ENCODE measurements around the gene RIN3. TPM values are rescaled to one million over a fixed set of nuclear protein-coding genes. Genes with fewer than 3 reads are reported as not detected.

RIN3 gene
- polyA plus RNA-seq, 4 donors: 1.8 to 18.9 (median 12.1) TPM

DNA sequence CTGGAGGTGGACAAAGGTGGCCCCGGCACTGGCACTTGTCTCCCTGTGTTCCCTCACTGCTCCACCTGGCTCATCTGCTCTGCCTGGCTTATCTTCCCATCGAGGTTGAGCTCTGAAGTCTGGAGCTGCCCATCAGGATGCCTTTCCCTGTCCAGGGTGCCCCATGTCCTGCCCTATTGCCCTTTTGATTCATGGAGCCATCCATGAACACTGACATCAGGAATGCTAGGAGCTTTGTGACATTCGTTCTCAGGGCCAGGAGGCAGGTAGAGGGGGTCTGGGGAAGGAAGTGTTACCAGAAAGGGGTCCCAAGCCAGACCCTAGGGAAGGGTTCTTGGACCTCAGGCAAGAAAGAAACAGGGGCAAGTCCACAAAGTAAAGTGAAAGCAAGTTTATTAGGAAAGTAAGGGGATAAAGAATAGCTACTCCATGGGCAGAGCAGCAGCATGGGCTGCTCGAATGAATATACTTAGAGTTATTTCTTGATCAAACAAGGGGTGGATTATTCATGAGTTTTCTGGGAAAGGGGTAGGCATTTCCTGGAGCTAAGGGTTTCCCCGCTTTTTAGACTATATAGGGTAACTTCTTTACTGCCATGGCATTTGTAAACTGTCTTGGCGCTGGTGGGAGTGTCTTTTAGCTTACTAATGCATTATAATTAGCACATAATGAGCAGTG lies 51.6 kb downstream of the RIN3 start:
- Histone ChIP-seq H3K4me3 (ENCODE audit: low read depth in 1 of 3, low read length in 3 of 3) (no peak overlapping the region), H3K9me3 (ENCODE audit: control insufficient read depth in 2 of 2, insufficient read depth in 1 of 2, low read depth in 1 of 2, low read length in 1 of 2) (peaks cover 0 to 17% of the 10 kb centered on the region in 2 donors), H3K4me1 (ENCODE audit: control insufficient read depth in 3 of 3, insufficient read depth in 2 of 3, low read depth in 1 of 3, low read length in 2 of 3) (peaks cover 0 to 12% (median 6%) of the 10 kb centered on the region in 3 donors), H3K36me3 (ENCODE audit: control insufficient read depth in 3 of 3, insufficient read depth in 2 of 3, low read depth in 1 of 3, low read length in 3 of 3) (peaks cover 0 to 38% (median 0%) of the 10 kb centered on the region in 3 donors), H3K27me3 (ENCODE audit: control insufficient read depth in 3 of 3, insufficient read depth in 3 of 3, low read length in 3 of 3) (no peaks in the 10 kb centered on the region), H3K27ac (ENCODE audit: low read depth in 1 of 3, low read length in 2 of 3) (no peak overlapping the region)
- WGBS, 3 donors: 75 to 81% (median 77%) methylated on average over 6 of the region's 6 CpGs
- DNase-seq (no peak), FAIRE-seq (no peak)

DNA sequence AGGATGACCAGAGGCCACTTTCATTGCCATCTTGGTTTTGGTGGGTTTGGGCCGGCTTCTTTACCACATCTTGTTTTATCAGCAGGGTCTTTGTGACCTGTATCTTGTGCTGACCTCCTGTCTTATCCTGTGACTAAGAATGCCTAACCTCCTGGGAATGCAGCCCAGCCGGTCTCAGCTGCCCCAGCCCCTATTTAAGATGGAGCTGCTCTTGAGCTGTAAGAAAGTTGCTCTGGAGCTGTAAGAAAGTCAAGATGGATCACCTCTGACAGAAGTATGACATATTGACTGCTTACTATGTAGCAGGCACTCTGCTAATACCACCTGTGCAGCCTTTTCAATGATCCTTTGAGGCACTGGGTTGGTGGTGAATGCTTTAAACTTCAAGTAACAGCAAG lies 52.1 kb downstream of the RIN3 start:
- H3K4me3 ChIP-seq (ENCODE audit: low read depth in 1 of 3, low read length in 3 of 3): no peak overlapping the region
- no peak overlapping the region for H3K27ac ChIP-seq (ENCODE audit: low read depth in 1 of 3, low read length in 2 of 3)
- H3K9me3 ChIP-seq (ENCODE audit: control insufficient read depth in 2 of 2, insufficient read depth in 1 of 2, low read depth in 1 of 2, low read length in 1 of 2): peaks cover 0 to 17% of the 10 kb centered on the region in 2 donors
- H3K27me3 ChIP-seq (ENCODE audit: control insufficient read depth in 3 of 3, insufficient read depth in 3 of 3, low read length in 3 of 3): no peaks in the 10 kb centered on the region
- DNase-seq: no peak
- peaks cover 0 to 16% (median 6%) of the 10 kb centered on the region in 3 donors for H3K4me1 ChIP-seq (ENCODE audit: control insufficient read depth in 3 of 3, insufficient read depth in 2 of 3, low read depth in 1 of 3, low read length in 2 of 3)
- FAIRE-seq: no peak
- H3K36me3 ChIP-seq (ENCODE audit: control insufficient read depth in 3 of 3, insufficient read depth in 2 of 3, low read depth in 1 of 3, low read length in 3 of 3): peaks cover 0 to 34% (median 0%) of the 10 kb centered on the region in 3 donors
- 93 to 98% (median 95%) methylated on average over 2 of the region's 2 CpGs for WGBS, 3 donors

DNA sequence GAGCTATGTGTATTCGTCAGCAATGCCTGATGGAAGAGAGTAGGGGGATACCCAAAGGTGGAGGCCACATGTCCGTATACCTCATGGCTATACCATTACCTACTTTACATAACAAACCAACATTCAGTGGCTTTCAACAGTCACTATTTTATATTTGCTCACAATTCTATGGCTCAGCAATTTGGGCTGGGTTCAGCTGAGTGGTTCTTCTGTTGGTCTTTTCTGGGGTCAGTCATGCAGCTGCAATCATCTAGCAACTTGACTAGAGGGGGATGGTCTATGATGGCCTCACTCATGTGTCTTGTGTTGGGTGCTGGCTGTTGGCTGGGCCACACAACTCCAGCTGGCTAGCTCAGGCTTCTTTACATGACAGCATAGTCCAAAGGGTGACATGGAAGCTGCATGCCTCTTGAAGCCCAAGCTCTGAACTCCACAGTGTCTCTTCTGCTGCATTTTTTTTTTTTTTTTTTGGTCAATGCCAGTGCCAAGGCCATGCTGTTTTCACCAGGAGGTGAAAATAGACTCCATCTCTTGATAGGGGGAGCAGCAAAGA lies 53.7 kb downstream of the RIN3 start:
- 96 to 100% (median 100%) methylated on average over 2 of the region's 2 CpGs for WGBS, 3 donors
- H3K4me1 ChIP-seq (ENCODE audit: control insufficient read depth in 3 of 3, insufficient read depth in 2 of 3, low read depth in 1 of 3, low read length in 2 of 3): peaks cover 0 to 22% (median 6%) of the 10 kb centered on the region in 3 donors

DNA sequence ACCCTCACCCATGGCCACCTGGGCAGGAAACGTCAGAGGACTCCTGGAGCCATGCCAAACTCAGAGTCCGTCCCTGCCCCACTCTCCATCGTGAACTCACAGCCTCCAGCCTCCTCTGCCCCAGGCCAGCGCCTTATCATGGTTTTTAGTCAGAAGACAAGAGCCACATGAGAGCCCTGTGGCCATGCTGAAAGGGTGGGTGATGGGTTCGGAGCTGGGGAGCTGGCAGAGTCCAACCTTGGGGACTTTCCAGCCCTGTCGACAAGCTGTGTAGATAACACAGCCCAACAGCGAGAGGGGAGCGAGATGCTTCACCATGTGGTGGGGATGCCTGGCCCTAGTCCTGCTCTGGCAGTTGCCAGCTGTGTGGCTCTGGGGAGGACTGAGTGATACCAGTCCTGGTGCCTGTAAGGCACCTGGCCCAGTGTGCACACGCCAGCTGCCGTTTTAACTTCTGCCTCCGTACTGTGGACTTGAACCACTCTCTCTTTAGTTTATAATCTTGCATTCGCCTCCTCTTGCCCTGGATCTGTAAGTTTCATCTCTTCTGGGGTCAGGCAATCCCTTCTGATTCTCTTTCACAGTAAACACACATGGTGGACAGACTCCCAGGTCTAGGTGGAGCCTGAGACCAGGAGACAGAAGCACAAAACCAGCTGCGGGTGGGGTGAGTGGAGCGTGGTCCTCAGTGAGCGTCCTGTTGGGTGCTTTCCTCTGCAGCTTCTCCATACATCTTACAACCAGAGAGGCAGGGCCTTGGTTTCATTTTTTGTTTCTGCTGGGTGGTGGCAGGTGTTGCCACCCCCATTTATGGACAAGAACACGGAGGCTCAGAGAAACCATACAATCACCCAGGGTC lies 55.3 kb downstream of the RIN3 start:
- Histone ChIP-seq H3K27me3 (ENCODE audit: control insufficient read depth in 3 of 3, insufficient read depth in 3 of 3, low read length in 3 of 3) (no peaks in the 10 kb centered on the region), H3K27ac (ENCODE audit: low read depth in 1 of 3, low read length in 2 of 3) (peak overlapping the region in 2 of 3 donors; percentile 22 to 60), H3K4me1 (ENCODE audit: control insufficient read depth in 3 of 3, insufficient read depth in 2 of 3, low read depth in 1 of 3, low read length in 2 of 3) (peaks cover 0 to 20% (median 6%) of the 10 kb centered on the region in 3 donors), H3K4me3 (ENCODE audit: low read depth in 1 of 3, low read length in 3 of 3) (no peak overlapping the region), H3K36me3 (ENCODE audit: control insufficient read depth in 3 of 3, insufficient read depth in 2 of 3, low read depth in 1 of 3, low read length in 3 of 3) (peaks cover 0 to 31% (median 0%) of the 10 kb centered on the region in 3 donors), H3K9me3 (ENCODE audit: control insufficient read depth in 2 of 2, insufficient read depth in 1 of 2, low read depth in 1 of 2, low read length in 1 of 2) (peaks cover 0 to 17% of the 10 kb centered on the region in 2 donors)
- DNase-seq (no peak), FAIRE-seq (no peak)
- 56 to 73% (median 70%) methylated on average over 16 of the region's 16 CpGs for WGBS, 3 donors

More for the DNA sequence above, 53.7 kb downstream of the RIN3 start:
- H3K27me3 ChIP-seq (ENCODE audit: control insufficient read depth in 3 of 3, insufficient read depth in 3 of 3, low read length in 3 of 3): no peaks in the 10 kb centered on the region
- H3K4me3 ChIP-seq (ENCODE audit: low read depth in 1 of 3, low read length in 3 of 3): no peak overlapping the region
- no peak overlapping the region for H3K27ac ChIP-seq (ENCODE audit: low read depth in 1 of 3, low read length in 2 of 3)
- peaks cover 0 to 17% of the 10 kb centered on the region in 2 donors for H3K9me3 ChIP-seq (ENCODE audit: control insufficient read depth in 2 of 2, insufficient read depth in 1 of 2, low read depth in 1 of 2, low read length in 1 of 2)
- H3K36me3 ChIP-seq (ENCODE audit: control insufficient read depth in 3 of 3, insufficient read depth in 2 of 3, low read depth in 1 of 3, low read length in 3 of 3): peaks cover 0 to 31% (median 0%) of the 10 kb centered on the region in 3 donors
- no peak for FAIRE-seq
- DNase-seq: no peak

DNA sequence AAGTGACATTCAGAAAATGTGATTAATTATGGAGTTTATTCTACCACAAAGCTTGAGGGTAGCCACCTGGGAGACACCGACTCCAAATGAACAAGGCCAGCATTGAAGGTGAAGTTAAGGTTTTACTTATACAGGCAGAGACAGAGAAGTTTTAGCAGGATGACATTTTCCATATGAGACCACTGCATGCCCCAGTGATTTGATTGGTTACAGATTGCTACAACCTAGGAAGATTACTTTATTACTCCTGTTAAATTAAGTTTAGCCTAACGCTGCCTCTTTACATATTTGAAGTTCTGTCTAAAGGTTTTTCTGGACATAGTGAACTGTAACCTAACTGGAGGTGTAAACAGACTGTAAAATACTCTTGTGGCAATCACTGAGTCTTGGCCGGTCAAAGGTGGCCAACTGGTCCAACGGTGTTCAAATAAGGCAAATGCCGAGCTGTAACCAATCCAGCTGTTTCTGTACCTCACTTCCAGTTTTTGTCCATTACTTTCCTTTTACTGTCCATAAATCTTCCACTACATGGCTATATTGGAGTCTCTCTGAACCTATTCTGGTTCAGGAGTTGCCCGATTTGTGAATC lies 57.2 kb downstream of the RIN3 start:
- no peaks in the 10 kb centered on the region for H3K27me3 ChIP-seq (ENCODE audit: control insufficient read depth in 3 of 3, insufficient read depth in 3 of 3, low read length in 3 of 3)
- DNase-seq (peak; percentile 53 to 54), FAIRE-seq (no peak)
- peaks cover 0 to 18% (median 6%) of the 10 kb centered on the region in 3 donors for H3K4me1 ChIP-seq (ENCODE audit: control insufficient read depth in 3 of 3, insufficient read depth in 2 of 3, low read depth in 1 of 3, low read length in 2 of 3)
- peaks cover 0 to 17% of the 10 kb centered on the region in 2 donors for H3K9me3 ChIP-seq (ENCODE audit: control insufficient read depth in 2 of 2, insufficient read depth in 1 of 2, low read depth in 1 of 2, low read length in 1 of 2)
- H3K27ac ChIP-seq (ENCODE audit: low read depth in 1 of 3, low read length in 2 of 3): peak overlapping the region in 1 of 3 donors; percentile 81
- H3K4me3 ChIP-seq (ENCODE audit: low read depth in 1 of 3, low read length in 3 of 3): no peak overlapping the region
- WGBS, 3 donors: 29 to 66% (median 45%) methylated on average over 6 of the region's 6 CpGs
- H3K36me3 ChIP-seq (ENCODE audit: control insufficient read depth in 3 of 3, insufficient read depth in 2 of 3, low read depth in 1 of 3, low read length in 3 of 3): peaks cover 0 to 23% (median 0%) of the 10 kb centered on the region in 3 donors

DNA sequence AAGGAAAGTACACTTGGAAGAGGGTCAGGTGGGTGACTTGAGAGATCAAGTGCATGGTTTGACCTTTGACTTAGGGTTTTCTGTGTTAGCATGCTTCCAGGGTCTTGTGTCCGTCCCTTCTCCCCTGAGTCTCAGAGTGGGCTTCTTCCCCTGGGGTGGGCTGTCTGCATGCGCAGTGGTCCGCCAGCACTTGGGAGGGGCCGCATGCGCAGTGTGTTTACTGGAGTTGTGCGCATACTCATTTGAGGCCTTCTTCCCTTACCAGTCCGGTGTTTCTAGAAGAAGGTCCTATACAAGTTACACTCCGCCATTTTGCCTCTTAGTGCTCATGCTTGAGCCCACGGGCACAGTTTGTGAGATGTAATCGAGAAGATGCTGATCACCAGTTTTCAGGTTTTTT lies 58.5 kb downstream of the RIN3 start:
- peaks cover 0 to 18% (median 6%) of the 10 kb centered on the region in 3 donors for H3K4me1 ChIP-seq (ENCODE audit: control insufficient read depth in 3 of 3, insufficient read depth in 2 of 3, low read depth in 1 of 3, low read length in 2 of 3)
- no peak overlapping the region for H3K27ac ChIP-seq (ENCODE audit: low read depth in 1 of 3, low read length in 2 of 3)
- FAIRE-seq: no peak
- 96 to 98% (median 97%) methylated on average over 10 of the region's 10 CpGs for WGBS, 3 donors
- H3K9me3 ChIP-seq (ENCODE audit: control insufficient read depth in 2 of 2, insufficient read depth in 1 of 2, low read depth in 1 of 2, low read length in 1 of 2): peaks cover 0 to 4% of the 10 kb centered on the region in 2 donors
- H3K4me3 ChIP-seq (ENCODE audit: low read depth in 1 of 3, low read length in 3 of 3): no peak overlapping the region
- no peak for DNase-seq
- no peaks in the 10 kb centered on the region for H3K27me3 ChIP-seq (ENCODE audit: control insufficient read depth in 3 of 3, insufficient read depth in 3 of 3, low read length in 3 of 3)
- peaks cover 0 to 22% (median 0%) of the 10 kb centered on the region in 3 donors for H3K36me3 ChIP-seq (ENCODE audit: control insufficient read depth in 3 of 3, insufficient read depth in 2 of 3, low read depth in 1 of 3, low read length in 3 of 3)

DNA sequence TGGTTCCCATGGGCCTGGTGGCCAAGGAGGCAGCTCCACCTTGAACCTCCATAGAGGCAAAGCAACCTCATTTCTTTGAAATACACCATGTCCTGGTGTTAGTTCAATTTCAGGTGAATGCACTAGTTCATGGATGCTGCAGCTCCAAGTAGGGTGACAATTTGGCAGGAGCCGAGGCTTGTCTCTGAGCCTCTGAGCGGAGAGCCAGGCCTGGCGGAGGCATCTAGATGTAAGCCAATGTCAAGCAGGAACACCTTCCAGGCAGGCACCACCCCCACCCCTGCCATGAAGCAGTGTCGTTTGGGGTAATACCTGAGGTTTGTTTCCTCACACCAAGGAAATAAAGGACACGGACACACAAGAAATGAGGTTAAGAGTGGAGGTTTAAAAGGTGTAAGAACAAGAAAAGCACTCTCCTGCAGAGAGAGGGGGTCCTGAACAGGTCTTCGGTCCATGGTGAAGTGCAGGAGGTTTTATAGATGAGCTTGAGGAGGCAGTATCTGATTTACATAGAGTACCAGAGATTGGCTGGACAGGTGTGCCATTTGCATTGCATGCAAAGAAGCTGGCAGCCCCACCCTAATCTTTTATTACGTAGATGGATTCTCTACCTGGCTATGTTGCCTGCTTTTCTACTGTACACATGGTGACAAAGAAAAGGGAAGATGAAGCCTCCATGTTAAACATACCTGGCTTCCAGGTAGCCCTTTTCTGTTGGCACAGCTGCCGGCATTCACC lies 60.3 kb downstream of the RIN3 start:
- Histone ChIP-seq H3K4me1 (ENCODE audit: control insufficient read depth in 3 of 3, insufficient read depth in 2 of 3, low read depth in 1 of 3, low read length in 2 of 3) (peaks cover 0 to 18% (median 2%) of the 10 kb centered on the region in 3 donors), H3K27me3 (ENCODE audit: control insufficient read depth in 3 of 3, insufficient read depth in 3 of 3, low read length in 3 of 3) (no peaks in the 10 kb centered on the region), H3K27ac (ENCODE audit: low read depth in 1 of 3, low read length in 2 of 3) (no peak overlapping the region), H3K36me3 (ENCODE audit: control insufficient read depth in 3 of 3, insufficient read depth in 2 of 3, low read depth in 1 of 3, low read length in 3 of 3) (peaks cover 0 to 20% (median 0%) of the 10 kb centered on the region in 3 donors), H3K9me3 (ENCODE audit: control insufficient read depth in 2 of 2, insufficient read depth in 1 of 2, low read depth in 1 of 2, low read length in 1 of 2) (no peaks in the 10 kb centered on the region), H3K4me3 (ENCODE audit: low read depth in 1 of 3, low read length in 3 of 3) (no peak overlapping the region)
- DNase-seq (no peak), FAIRE-seq (no peak)
- WGBS, 3 donors: 83 to 85% (median 85%) methylated on average over 8 of the region's 8 CpGs
